ENCODE data around the gene CCDC66.
"Not testable (repeated sequence)": the region's sequence is repeated elsewhere in the genome, so short reads cannot be mapped to it uniquely, and the experiment has no call there.

Gene CCDC66

GRCh38 chr3:56556908-56557830 lies at the start of gene CCDC66:
CCDC66 (plus strand) TSS chr3:56557175; CDS start chr3:56557243, 68 bp downstream.
- DNase-seq, result peak; percentile 94

- DNase-seq, result no peak
Observed at GRCh38 chr3:56519641-56520040, 37.3 kb upstream of the CCDC66 start.

DNA sequence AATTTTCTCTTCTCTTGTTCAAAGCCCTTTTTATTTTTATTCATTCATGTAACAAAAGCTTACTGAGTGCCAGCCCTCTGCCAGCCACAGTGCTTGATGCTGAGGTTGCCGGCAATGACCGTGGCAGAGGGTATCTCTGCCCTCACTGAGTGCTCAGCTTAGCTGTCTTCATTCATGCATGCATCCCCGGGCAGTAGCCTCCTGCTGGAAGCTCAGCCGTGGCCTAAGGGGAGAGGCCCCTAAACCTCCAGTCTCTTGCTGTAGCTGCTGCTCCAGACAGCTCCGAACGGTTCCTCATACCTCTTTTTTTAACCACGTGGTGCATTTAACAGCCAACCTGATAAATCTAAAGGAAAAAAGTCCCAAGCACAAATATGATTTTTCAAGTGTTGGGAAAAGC lies 34.6 kb upstream of the CCDC66 start:
- DNase-seq, result no peak

GRCh38 chr3:56525291-56525690 lies 31.7 kb upstream of the CCDC66 start:
- no peak for DNase-seq

GRCh38 chr3:56536735-56537134 lies 20.2 kb upstream of the CCDC66 start:
- no peak for DNase-seq

- DNase-seq, result no peak
Observed at GRCh38 chr3:56547486-56547885, 9.5 kb upstream of the CCDC66 start.

DNA sequence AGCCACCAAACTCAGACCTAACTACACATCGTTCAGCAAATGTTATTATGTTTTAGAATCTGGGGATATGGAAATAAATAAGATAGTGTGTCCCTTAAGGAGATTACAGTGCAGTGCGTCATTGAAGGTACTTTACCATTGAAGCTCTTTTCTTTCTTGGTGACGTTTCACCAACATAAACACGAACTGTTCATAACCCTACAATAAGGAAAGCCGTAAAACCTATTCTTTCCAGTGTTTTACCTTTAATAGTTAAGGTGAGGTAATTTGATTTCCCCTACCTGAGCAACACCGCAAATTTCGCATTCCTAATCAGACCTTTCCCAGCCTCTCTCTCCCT lies 826 bp downstream of the CCDC66 start:
- DNase-seq, result no peak

GRCh38 chr3:56573501-56573900 lies 16.5 kb downstream of the CCDC66 start:
- no peak for DNase-seq

DNA sequence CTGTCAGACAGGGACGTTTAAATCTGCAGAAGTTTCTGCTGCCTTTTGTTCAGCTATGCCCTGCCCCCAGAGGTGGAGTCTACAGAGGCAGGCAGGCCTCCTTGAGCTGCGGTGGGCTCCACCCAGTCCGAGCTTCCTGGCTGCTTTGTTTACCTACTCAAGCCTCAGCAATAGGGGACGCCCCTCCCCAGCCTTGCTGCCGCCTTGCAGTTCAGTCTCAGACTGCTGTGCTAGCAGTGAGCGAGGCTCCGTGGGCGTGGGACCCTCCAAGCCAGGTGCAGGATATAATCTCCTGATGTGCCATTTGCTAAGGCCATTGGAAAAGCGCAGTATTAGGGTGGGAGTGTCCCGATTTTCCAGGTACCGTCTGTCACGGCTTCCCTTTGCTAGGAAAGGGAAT lies 25.0 kb downstream of the CCDC66 start:
- DNase-seq, result not testable (repeated sequence)

GRCh38 chr3:56584275-56584674 lies 27.3 kb downstream of the CCDC66 start:
- not testable (repeated sequence) for DNase-seq

DNA sequence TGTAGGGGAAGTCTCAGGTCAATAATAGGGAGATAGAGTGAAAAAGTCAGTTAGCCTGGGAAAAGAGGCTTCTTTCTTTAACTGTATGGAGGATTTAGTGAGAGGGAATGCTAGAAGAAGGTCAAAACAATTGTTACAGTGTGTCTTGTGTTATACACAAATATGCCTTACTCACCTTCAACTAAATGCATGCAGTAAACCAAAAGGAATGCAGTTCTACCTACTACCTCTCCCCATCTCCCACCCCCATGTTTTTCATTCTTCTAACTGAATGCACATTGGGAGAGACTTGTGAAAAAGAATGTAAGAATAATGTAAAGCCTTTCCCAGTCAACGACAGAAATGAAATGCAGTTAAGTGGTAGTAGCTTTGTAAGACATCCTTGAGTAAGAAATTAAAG lies 33.8 kb downstream of the CCDC66 start:
- no peak for DNase-seq

DNA sequence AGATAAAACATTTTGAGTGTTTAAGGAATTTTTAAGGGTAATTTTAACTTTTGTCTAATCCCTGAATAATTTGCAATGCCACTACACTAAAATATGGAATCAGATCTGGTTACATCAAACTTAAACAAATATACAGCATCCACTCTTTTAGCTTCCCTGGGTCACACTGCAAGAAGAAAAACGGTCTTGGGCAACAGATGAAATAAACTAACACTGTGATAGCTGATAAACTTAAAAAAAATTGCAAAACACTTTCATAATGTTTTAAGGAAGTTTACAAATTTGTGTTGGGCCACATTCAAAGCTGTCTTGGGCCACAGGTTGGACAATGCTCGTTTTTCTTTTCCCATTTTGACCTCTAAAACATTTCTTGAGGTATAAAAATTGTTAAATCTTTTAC lies 34.3 kb downstream of the CCDC66 start:
- DNase-seq, result no peak

DNA sequence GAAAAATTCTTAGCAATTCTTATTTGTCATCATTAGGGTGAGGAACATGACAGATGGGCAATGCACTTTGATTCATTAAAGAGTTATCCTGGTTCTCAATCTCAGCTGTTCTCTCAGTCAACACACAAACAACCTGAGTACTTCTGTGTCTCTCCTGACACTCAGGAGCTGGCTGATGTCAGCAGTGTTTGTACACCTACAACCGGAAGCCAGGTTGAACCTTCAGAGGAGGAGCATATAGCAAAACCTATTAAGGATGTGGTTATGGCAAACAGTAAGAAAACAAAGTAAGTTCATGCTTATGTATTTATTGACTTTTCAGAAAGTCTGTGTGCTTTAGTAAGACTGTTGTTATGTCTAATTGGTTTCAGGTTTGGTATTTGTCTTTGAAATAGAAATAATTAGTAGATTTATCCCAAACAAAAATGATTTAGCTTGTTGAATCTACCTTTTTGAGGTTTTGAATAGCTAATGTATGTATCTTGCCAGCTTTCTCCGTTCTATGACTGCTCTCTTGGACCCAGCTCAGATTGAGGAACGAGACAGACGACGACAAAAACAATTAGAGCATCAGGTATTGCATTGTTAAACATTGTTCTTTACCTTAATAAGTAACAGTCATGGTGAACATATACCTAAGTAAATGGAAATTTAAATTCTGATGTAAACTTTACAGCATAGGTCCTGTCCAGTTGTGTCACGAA lies 36.6 kb downstream of the CCDC66 start:
- DNase-seq, result no peak

GRCh38 chr3:56595975-56596840 lies 39.2 kb downstream of the CCDC66 start:
- DNase-seq, result no peak

GRCh38 chr3:56608479-56608878 lies 51.5 kb downstream of the CCDC66 start:
- DNase-seq, result not testable (repeated sequence)

DNA sequence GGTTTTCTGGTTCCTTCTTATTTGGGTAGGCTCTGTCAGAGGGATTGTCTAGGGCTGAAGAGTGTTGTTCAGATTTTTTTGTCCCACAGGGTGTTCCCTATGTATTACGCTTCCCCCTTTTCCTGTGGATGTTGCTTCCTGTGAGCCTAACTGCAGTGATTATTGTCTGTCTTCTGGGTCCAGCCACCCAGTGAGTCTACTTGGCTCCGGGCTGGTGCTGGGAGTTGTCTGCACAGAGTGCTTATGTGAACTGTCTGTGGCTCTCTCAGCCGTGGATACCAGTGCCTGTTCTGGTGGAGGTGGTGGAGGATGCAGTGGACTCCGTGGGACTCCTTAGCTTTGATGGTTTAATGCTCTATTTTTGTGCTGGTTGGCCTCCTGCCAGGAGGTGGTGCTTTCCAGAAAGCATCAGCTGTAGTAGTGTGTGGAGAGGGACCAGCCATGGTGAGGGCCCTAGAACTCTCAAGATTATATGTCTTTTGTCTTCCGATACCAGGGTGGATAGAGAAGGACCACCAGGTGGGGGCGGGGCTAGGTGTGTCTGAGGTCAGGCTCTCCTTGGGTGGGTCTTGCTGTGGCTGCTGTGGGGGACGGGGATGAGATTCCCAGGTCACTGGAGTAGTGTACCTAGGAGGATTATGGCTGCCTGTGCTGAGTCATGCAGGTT lies 53.8 kb downstream of the CCDC66 start:
- DNase-seq, result no peak

GRCh38 chr3:56611364-56611763 lies 54.4 kb downstream of the CCDC66 start:
- no peak for DNase-seq

GRCh38 chr3:56612146-56612545 lies 55.2 kb downstream of the CCDC66 start:
- no peak for DNase-seq

- DNase-seq, result no peak
Observed at GRCh38 chr3:56613016-56613415, 56.0 kb downstream of the CCDC66 start.

- DNase-seq, result no peak
Observed at GRCh38 chr3:56616478-56617006, 59.6 kb downstream of the CCDC66 start.

DNA sequence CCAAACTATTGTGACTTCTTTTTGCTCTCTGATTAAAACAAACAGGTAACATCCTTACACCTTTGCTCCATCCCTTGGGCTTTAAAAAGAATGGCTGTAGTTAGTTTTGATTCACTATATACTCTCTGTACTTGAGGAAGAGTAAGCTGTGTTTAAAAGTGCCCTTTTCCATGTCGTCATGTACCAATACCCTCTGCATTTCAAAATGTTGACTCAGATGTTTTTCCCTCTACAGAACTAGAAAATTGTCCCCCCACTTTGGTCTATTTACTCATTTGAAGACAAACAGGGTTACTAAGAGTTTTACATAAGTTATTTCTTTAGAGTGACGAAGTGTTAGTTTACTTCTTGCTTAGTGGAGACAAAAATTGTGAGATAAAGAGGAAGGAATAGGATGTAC lies 63.4 kb downstream of the CCDC66 start:
- DNase-seq, result no peak

DNA sequence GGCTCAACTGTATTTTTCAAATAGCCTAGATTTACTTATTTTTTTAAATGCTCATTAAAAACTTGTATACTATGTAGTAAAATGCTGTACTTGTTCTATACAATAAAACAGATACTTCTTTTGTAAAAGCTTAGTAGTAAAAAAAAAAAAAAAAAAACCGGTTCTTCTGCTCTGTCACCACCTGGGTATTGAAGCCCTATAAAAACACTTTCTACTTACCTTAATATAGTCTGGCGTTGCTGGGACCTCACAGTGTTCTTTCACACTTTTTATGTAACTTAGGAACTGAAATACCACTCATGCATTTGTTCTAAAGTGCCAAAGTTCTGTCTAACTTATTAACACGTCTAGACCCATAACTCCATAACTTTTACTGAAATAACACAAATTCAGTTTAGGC lies 64.7 kb downstream of the CCDC66 start:
- DNase-seq, result no peak

All from stimulated activated CD4-positive, alpha-beta T cell treated with anti-CD3 and anti-CD28 coated beads, Interleukin-4, amount 100 ng/mL, for 1 hour (primary cell).